Upper lobe of left lung (tissue), 6 donors: Measurements from ENCODE around the gene TAF8. TPM values are rescaled to one million over a fixed set of nuclear protein-coding genes. Genes with fewer than 3 reads are reported as not detected.

Source experiments
- ATAC-seq, 2 donors: fragments of 200-7000 bp; cut with Tn5 transposase; one replicate each; pipeline ENCODE4 v1.9.1; 2022; ENCODE audit warnings: mild to moderate bottlenecking in 2 of 2, moderate library complexity in 2 of 2; ENCODE audit not compliant: low FRiP score in 2 of 2
- DNase-seq, 2 donors: peaks; one replicate each; pipeline ENCODE4 v3.0.0-alpha.2; 2019 to 2020
- H3K27ac ChIP-seq, 4 donors: fragments of 200-600 bp; sonication (generic); one replicate each; pipeline ENCODE4 v1.5.1; 2016 to 2019
- H3K27me3 ChIP-seq, 4 donors: fragments of 200-600 bp; sonication (generic); one replicate each; pipeline ENCODE4 v1.5.1; 2017 to 2019
- H3K36me3 ChIP-seq, 4 donors: fragments of 200-600 bp; sonication (generic); one replicate each; pipeline ENCODE4 v1.5.1; 2016 to 2019
- H3K4me1 ChIP-seq, 4 donors: fragments of 200-600 bp; sonication (generic); one replicate each; pipeline ENCODE4 v1.5.1; 2018 to 2019
- H3K4me3 ChIP-seq, 4 donors: fragments of 200-600 bp; sonication (generic); one replicate each; pipeline ENCODE4 v1.5.1; 2017 to 2019; ENCODE audit warnings: mild to moderate bottlenecking in 2 of 4, moderate library complexity in 1 of 4
- H3K9me3 ChIP-seq, 4 donors: fragments of 200-600 bp; sonication (generic); one replicate each; pipeline ENCODE4 v1.5.1; 2018 to 2019
- EP300 ChIP-seq, 4 donors: sonication (generic); formaldehyde crosslinking; IDR thresholded peaks; one replicate each; pipeline ENCODE4 v1.5.1; 2017; ENCODE audit warnings: antibody characterized with exemption in 4 of 4, control low read depth in 2 of 4
- POLR2A ChIP-seq, 4 donors: fragments of 450-650 bp; IDR thresholded peaks; one replicate each; pipeline ENCODE4 v1.5.1; 2016 to 2017; ENCODE audit warnings: antibody characterized with exemption in 4 of 4, mild to moderate bottlenecking in 2 of 4
- POLR2AphosphoS5 ChIP-seq, 2 donors: sonication (generic); formaldehyde crosslinking; IDR thresholded peaks; one replicate each; pipeline ENCODE4 v1.5.1; 2017; ENCODE audit warnings: antibody characterized with exemption in 2 of 2
- WGBS, 2 donors: methylation state at CpG; one replicate each; pipeline ENCODE4 v1.1.5; 2017 to 2018; 5-methylcytosine and 5-hydroxymethylcytosine counted together
- total RNA-seq, 6 donors: library from RNA; depleted of rRNA in 4 of 6; stranded (reverse); fragments of >200 nt in 4 of 6; gene quantifications; one replicate each; pipeline versions ENCODE4 v1.1.0 to v1.2.1, GENCODE V29; 2016 to 2021
- TF ChIP-seq, protein P1 (sequence below), 6 experiments: fragments of 450-650 bp in 4 of 6; fragments of 200-600 bp in 2 of 6; sonication (generic) in 2 of 6; IDR thresholded peaks; one replicate each; pipeline ENCODE4 v1.5.1; 2016 to 2019; ENCODE audit warnings: antibody characterized with exemption in 6 of 6
- donor health status: DM: no; HTN: no; CAD: no; lungs with moderate emphysema.
- donor health status: DM: no; HTN: yes; CAD: no; lungs with severe emphysema.

Gene TAF8
- total RNA-seq, 6 donors from 2014 or later, result 23.0 to 67.1 (median 34.4) TPM

DNA sequence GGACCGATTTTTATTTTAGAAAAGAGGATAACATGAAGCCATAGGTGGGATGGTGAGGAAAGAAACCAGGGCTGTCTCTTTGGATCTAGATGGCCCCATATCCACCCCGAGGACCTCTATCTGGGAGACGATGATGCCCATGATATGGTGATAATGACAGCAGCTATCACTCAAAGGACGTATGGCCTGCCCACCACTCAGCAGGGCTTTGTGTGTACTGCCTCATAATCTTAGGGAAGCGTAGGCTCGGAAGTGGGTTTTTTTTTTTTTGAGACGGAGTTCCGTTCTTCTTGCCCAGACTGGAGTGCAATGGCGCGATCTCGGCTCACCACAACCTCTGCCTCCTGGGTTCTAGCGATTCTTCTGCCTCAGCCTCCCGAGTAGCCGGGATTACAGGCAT is 8.2 kb upstream of the TAF8 start:
- WGBS, 2 donors, result 77 to 81% methylated on average over 14 of the region's 14 CpGs
- ATAC-seq (no peak), DNase-seq (no peak)
- Histone ChIP-seq H3K27me3 (no peaks in the 10 kb centered on the region), H3K9me3 (no peaks in the 10 kb centered on the region), H3K4me3 (no peak overlapping the region), H3K27ac (peak overlapping the region; percentile 20 to 82 (median 69)), H3K36me3 (peaks cover 0 to 12% (median 3%) of the 10 kb centered on the region in 4 donors), H3K4me1 (peaks cover 73 to 95% (median 82%) of the 10 kb centered on the region in 4 donors)
- no peak for TF ChIP-seq POLR2A (IDR thresholded peaks at IDR 0.05)
- no peak for TF ChIP-seq EP300 (IDR thresholded peaks at IDR 0.05)
- no peak for TF ChIP-seq POLR2AphosphoS5 (IDR thresholded peaks at IDR 0.05)
- TF ChIP-seq, protein P1, sequence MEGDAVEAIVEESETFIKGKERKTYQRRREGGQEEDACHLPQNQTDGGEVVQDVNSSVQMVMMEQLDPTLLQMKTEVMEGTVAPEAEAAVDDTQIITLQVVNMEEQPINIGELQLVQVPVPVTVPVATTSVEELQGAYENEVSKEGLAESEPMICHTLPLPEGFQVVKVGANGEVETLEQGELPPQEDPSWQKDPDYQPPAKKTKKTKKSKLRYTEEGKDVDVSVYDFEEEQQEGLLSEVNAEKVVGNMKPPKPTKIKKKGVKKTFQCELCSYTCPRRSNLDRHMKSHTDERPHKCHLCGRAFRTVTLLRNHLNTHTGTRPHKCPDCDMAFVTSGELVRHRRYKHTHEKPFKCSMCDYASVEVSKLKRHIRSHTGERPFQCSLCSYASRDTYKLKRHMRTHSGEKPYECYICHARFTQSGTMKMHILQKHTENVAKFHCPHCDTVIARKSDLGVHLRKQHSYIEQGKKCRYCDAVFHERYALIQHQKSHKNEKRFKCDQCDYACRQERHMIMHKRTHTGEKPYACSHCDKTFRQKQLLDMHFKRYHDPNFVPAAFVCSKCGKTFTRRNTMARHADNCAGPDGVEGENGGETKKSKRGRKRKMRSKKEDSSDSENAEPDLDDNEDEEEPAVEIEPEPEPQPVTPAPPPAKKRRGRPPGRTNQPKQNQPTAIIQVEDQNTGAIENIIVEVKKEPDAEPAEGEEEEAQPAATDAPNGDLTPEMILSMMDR (IDR thresholded peaks at IDR 0.05), result no peak

DNA sequence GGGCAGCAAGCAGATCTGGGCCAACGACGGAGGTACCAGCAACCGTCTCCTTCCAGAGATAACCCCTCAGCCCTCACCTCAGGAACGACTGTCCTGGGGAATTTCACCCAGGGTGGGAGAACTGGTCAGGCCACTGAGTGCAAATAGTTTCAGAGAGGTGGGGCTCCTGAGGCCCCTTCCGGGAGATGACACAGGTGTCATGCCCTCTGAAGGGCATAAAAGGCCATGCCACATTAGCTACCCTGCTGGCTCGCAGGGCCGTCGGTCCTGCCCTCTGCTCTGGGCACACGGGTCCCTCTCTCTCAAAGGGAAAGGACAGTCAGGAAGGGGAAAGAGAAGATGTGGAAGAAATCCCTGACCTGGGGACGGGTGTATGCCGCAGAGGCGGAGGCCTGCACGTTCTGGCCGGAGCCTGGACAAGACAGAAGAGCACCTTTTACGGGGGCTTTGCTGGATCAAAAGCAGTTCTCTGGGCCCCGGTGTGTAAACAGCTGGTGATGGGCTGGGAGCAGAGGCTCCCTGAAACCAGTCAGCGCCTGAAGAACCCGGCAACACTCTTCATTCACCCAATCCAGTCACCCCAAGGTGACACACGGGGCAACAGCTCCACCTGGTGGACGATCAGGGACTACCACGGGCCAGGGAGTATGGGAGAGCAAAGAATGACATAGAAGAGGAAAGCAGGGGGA is 6.4 kb upstream of the TAF8 start:
- peaks cover 76 to 91% (median 82%) of the 10 kb centered on the region in 4 donors for H3K4me1 ChIP-seq
- H3K27me3 ChIP-seq, result no peaks in the 10 kb centered on the region
- TF ChIP-seq, protein P1 (IDR thresholded peaks at IDR 0.05), result peak; percentile 92 to 97 (median 96)
- TF ChIP-seq POLR2A (IDR thresholded peaks at IDR 0.05) (no peak), EP300 (IDR thresholded peaks at IDR 0.05) (no peak), POLR2AphosphoS5 (IDR thresholded peaks at IDR 0.05) (peak; percentile 32 to 56)
- no peaks in the 10 kb centered on the region for H3K9me3 ChIP-seq
- ATAC-seq (peak; percentile 85 to 88), DNase-seq (peak; percentile 67 to 90)
- peak overlapping the region in 3 of 4 donors; percentile 15 to 92 (median 19) for H3K4me3 ChIP-seq
- WGBS, 2 donors, result 15 to 18% methylated on average over 20 to 21 of the region's 21 CpGs
- H3K27ac ChIP-seq, result peak overlapping the region; percentile 86 to 98 (median 90)
- peaks cover 0 to 12% (median 3%) of the 10 kb centered on the region in 4 donors for H3K36me3 ChIP-seq

DNA sequence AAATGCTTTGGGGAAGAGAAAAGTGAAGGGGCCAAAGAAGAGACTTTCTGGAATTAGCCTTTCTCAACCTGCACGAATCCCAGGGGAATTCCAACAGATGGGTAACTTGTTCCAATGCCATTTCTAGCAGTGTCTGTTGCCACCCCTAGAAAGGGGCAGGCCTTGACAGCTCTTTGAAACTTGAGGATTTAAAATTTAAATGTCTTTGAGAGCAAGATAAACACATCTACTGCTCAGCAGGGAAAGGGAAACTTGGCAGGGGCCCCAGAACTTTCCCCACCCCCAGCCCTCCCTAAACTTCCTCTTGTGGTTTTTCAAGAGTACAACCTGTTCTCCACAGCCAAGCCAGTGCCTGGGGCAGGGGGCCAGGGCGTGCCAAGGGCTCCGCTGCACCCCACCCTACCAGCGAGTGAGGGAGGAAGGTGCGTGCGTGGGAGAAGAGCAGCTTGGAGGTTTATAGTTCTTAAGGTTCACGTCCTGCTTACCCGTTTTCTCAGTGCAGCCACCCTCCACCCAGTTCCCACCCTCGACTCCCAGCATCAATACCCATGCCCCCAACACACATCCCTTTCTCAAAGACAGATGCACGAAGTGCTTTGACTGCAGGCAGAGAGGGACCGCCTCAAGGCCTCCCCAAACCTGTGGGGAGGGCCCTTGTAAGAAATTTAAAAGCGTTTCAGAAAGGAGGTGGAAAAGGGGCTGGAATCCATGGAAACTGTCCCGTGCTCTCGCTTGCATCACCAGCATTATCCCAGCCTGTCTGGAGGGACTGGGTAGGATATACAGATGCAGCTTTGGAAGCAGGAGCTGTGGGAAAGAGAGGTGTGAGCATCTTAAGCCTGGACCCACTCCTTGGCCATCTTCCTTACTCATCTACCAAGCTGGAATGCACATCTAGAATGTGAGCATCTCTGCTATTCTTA is 4.5 kb upstream of the TAF8 start:
- peak in 2 of 4 donors; percentile 95 to 98 for TF ChIP-seq EP300 (IDR thresholded peaks at IDR 0.05)
- TF ChIP-seq POLR2A (IDR thresholded peaks at IDR 0.05), result peak in 2 of 4 donors; percentile 31 to 80
- TF ChIP-seq POLR2AphosphoS5 (IDR thresholded peaks at IDR 0.05), result peak; percentile 88 to 94
- TF ChIP-seq, protein P1 (IDR thresholded peaks at IDR 0.05), result no peak
- peaks cover 0 to 12% (median 3%) of the 10 kb centered on the region in 4 donors for H3K36me3 ChIP-seq
- H3K4me3 ChIP-seq, result peak overlapping the region in 3 of 4 donors; percentile 86 to 92 (median 89)
- H3K27ac ChIP-seq, result peak overlapping the region; percentile 86 to 98 (median 90)
- peak; percentile 69 to 91 for ATAC-seq
- H3K4me1 ChIP-seq, result peaks cover 71 to 86% (median 77%) of the 10 kb centered on the region in 4 donors
- DNase-seq, result peak; percentile 93 to 98
- H3K9me3 ChIP-seq, result no peaks in the 10 kb centered on the region
- no peaks in the 10 kb centered on the region for H3K27me3 ChIP-seq
- WGBS, 2 donors, result 1 to 5% methylated on average over 11 to 14 of the region's 14 CpGs

DNA sequence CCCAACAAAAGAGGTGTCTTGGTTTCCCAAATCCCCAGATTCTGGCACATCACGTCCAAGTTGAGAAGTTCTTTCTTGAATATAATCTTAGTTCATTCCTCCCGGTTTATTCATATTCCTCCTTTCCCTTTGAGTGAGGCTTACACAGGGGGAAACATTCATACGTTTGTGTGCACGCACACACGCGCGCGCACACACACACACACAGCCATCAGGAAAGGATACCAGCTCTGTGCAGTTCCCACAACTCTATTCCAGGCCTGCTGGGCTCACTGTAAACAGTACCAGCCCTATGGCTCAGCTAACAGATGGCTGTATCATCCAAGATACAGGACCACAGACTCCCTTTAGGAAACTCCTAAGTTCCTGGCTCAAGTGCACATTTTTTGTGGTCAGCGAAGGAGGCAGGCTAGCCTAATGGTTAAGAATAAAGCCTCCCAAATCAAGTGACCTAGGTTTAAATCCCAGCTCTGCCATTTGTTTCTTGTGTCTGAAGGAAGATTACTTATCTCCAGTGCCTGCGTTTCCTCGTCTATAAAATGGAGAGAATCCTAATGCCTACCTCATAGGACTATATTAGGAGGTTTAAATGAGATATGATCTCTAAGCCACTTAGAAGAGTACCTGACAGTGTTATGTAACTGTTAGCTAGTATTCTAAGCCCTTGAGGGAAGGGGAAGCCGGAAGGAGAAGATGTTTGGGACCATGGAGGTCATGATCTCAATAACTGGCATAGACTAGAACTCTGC is 3.7 kb upstream of the TAF8 start:
- Histone ChIP-seq H3K27ac (peak overlapping the region; percentile 86 to 98 (median 90)), H3K4me1 (peaks cover 70 to 86% (median 76%) of the 10 kb centered on the region in 4 donors), H3K9me3 (no peaks in the 10 kb centered on the region), H3K36me3 (peaks cover 0 to 12% (median 3%) of the 10 kb centered on the region in 4 donors), H3K27me3 (no peaks in the 10 kb centered on the region), H3K4me3 (peak overlapping the region; percentile 18 to 92 (median 88))
- DNase-seq (no peak), ATAC-seq (no peak)
- TF ChIP-seq POLR2A (IDR thresholded peaks at IDR 0.05) (no peak), POLR2AphosphoS5 (IDR thresholded peaks at IDR 0.05) (peak in 1 of 2 donors; percentile 6)
- TF ChIP-seq, protein P1 (IDR thresholded peaks at IDR 0.05), result no peak
- 36 to 40% methylated on average over 12 of the region's 12 CpGs for WGBS, 2 donors
